ENCODE data around the gene EIF5. TPM values are rescaled to one million over a fixed set of nuclear protein-coding genes. Genes with fewer than 3 reads are reported as not detected.
A peak's percentile ranks its signal among the peaks of the same experiment; 100 is the strongest.

EIF5 gene
- total RNA-seq, 2 donors from 2014 or later = 191 to 232 TPM

- intact Hi-C loops (cut with DNase I) = loop anchor here in 1 of 2 donors (10.0 kb wide), 1 partner anchor 51 kb away; the partner anchor contains the start of gene EIF5
- peak; percentile 100 for DNase-seq (ENCODE audit: low spot score)
Measured at GRCh38 chr14:103385152-103385928, 51.3 kb downstream of the EIF5 start, which contains the start of gene MARK3. TSS of gene MARK3 (plus strand) at chr14:103385415. CDS start at chr14:103386030, 615 bp downstream.

- intact Hi-C loops (cut with DNase I) = loop anchor here in 1 of 2 donors (10.0 kb wide), 1 partner anchor 51 kb away; the partner anchor contains the start of gene EIF5
- DNase-seq (ENCODE audit: low spot score) = peak; percentile 85
Measured at GRCh38 chr14:103385929-103386712, 52.1 kb downstream of the EIF5 start.

- DNase-seq (ENCODE audit: low spot score) = no peak
- intact Hi-C loops (cut with DNase I) = loop anchor here in 1 of 2 donors (10.0 kb wide), 1 partner anchor 52 kb away; the partner anchor contains the start of gene EIF5
Measured at GRCh38 chr14:103386713-103387329, 52.8 kb downstream of the EIF5 start.

- intact Hi-C loops (cut with DNase I) = loop anchor here in 1 of 2 donors (10.0 kb wide), 1 partner anchor 54 kb away; the partner anchor contains the start of gene EIF5
- no peak for DNase-seq (ENCODE audit: low spot score)
Measured at GRCh38 chr14:103388664-103389063, 54.6 kb downstream of the EIF5 start.

GRCh38 chr14:103390605-103391004 is 56.6 kb downstream of the EIF5 start:
- DNase-seq (ENCODE audit: low spot score) = no peak
- intact Hi-C loops (cut with DNase I) = no loop called here

GRCh38 chr14:103391048-103391447 is 57.0 kb downstream of the EIF5 start:
- intact Hi-C loops (cut with DNase I) = no loop called here
- no peak for DNase-seq (ENCODE audit: low spot score)

GRCh38 chr14:103392106-103392505 is 58.1 kb downstream of the EIF5 start:
- intact Hi-C loops (cut with DNase I) = no loop called here
- no peak for DNase-seq (ENCODE audit: low spot score)

GRCh38 chr14:103392572-103392971 is 58.5 kb downstream of the EIF5 start:
- intact Hi-C loops (cut with DNase I) = no loop called here
- no peak for DNase-seq (ENCODE audit: low spot score)

- intact Hi-C loops (cut with DNase I) = no loop called here
- DNase-seq (ENCODE audit: low spot score) = no peak
Measured at GRCh38 chr14:103393070-103393469, 59.0 kb downstream of the EIF5 start.

GRCh38 chr14:103393676-103394626 is 59.9 kb downstream of the EIF5 start:
- intact Hi-C loops (cut with DNase I) = no loop called here
- DNase-seq (ENCODE audit: low spot score) = no peak

Other genes starting within 250 kb of the EIF5 start
- 1 to 10 TPM; 1.0 to 2.5 TPM for gene EXOC3L4, start 239.5 kb upstream of the EIF5 start, total RNA-seq
- gene TNFAIP2, start 210.8 kb upstream of the EIF5 start, total RNA-seq = 100 to 1,000 TPM in 1 of 2 donors, 10 to 100 TPM in 1; 71.4 to 112 TPM
- gene MARK3, start 51.2 kb downstream of the EIF5 start, total RNA-seq = 10 to 100 TPM; 64.3 to 65.7 TPM
- 100 to 1,000 TPM; 354 to 709 TPM for gene CKB, start 188.6 kb downstream of the EIF5 start, total RNA-seq
- 10 to 100 TPM; 16.2 to 18.0 TPM for gene TRMT61A, start 195.0 kb downstream of the EIF5 start, total RNA-seq
- 10 to 100 TPM; 29.0 to 30.4 TPM for gene BAG5, start 228.4 kb downstream of the EIF5 start, total RNA-seq
- gene COA8, start 228.7 kb downstream of the EIF5 start, total RNA-seq = 10 to 100 TPM; 33.9 to 40.3 TPM